ENCODE results near the gene GHRL. TPM values are rescaled to one million over a fixed set of nuclear protein-coding genes. Genes with fewer than 3 reads are reported as not detected.
A peak's percentile ranks its signal among the peaks of the same experiment; 100 is the strongest.

GHRL gene
- total and polyA plus RNA-seq, 12 donors, result 0.33 to 2.2 (median 0.97) TPM; not detected in 7

DNA sequence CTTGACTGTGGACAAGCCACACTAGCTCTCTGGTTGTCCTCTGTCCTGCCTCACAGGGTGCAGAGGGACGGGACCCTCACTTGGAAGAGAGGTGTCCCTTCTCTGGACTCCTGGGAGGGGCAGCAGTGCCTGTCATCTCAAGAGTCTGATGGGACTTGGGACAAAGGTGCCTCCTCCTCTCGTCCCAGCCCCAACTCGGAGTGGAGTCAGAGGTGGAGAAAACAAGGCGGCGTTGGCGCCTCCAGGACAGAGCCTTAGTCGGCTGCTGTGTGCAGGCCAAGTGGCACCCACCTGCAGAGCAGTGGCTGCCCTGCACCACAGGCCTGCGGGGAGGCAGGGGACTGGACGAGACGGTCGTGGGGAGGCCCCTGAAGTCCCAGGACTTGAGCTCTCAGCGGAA, 37.6 kb upstream of the GHRL start:
- no peak for DNase-seq
- H3K9me3 ChIP-seq (replicated peaks in 1 of 3), result no peaks in the 10 kb centered on the region
- no peak overlapping the region for H3K4me3 ChIP-seq
- H3K4me1 ChIP-seq (replicated peaks in 1 of 2), result no peaks in the 10 kb centered on the region
- TF ChIP-seq POLR2A (IDR thresholded peaks at IDR 0.05), result no peak
- TF ChIP-seq, protein P1, sequence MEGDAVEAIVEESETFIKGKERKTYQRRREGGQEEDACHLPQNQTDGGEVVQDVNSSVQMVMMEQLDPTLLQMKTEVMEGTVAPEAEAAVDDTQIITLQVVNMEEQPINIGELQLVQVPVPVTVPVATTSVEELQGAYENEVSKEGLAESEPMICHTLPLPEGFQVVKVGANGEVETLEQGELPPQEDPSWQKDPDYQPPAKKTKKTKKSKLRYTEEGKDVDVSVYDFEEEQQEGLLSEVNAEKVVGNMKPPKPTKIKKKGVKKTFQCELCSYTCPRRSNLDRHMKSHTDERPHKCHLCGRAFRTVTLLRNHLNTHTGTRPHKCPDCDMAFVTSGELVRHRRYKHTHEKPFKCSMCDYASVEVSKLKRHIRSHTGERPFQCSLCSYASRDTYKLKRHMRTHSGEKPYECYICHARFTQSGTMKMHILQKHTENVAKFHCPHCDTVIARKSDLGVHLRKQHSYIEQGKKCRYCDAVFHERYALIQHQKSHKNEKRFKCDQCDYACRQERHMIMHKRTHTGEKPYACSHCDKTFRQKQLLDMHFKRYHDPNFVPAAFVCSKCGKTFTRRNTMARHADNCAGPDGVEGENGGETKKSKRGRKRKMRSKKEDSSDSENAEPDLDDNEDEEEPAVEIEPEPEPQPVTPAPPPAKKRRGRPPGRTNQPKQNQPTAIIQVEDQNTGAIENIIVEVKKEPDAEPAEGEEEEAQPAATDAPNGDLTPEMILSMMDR (IDR thresholded peaks at IDR 0.05), result no peak
- no peaks in the 10 kb centered on the region for H3K27me3 ChIP-seq
- intact Hi-C loops (cut with DNase I), result no loop called here
- H3K36me3 ChIP-seq (replicated peaks in 1 of 2), result no peaks in the 10 kb centered on the region
- WGBS, 4 donors, result 82 to 93% (median 85%) methylated on average over 3 to 12 of the region's 12 CpGs
- no peak overlapping the region for H3K27ac ChIP-seq

GRCh38 chr3:10329495-10330015, 36.8 kb upstream of the GHRL start:
- WGBS, 4 donors, result 72 to 86% (median 77%) methylated on average over 14 of the region's 14 CpGs
- DNase-seq, result no peak
- Histone ChIP-seq H3K27ac (no peak overlapping the region), H3K4me3 (no peak overlapping the region), H3K36me3 (replicated peaks in 1 of 2) (no peaks in the 10 kb centered on the region), H3K9me3 (replicated peaks in 1 of 3) (no peaks in the 10 kb centered on the region), H3K4me1 (replicated peaks in 1 of 2) (no peaks in the 10 kb centered on the region), H3K27me3 (no peaks in the 10 kb centered on the region)
- TF ChIP-seq POLR2A (IDR thresholded peaks at IDR 0.05), result no peak
- intact Hi-C loops (cut with DNase I), result no loop called here

GRCh38 chr3:10328460-10329071, 35.8 kb upstream of the GHRL start:
- WGBS, 4 donors, result 58 to 71% (median 63%) methylated on average over 31 of the region's 31 CpGs
- Histone ChIP-seq H3K9me3 (replicated peaks in 1 of 3) (no peaks in the 10 kb centered on the region), H3K4me1 (replicated peaks in 1 of 2) (no peaks in the 10 kb centered on the region), H3K4me3 (no peak overlapping the region), H3K36me3 (replicated peaks in 1 of 2) (no peaks in the 10 kb centered on the region), H3K27ac (no peak overlapping the region), H3K27me3 (no peaks in the 10 kb centered on the region)
- no peak for DNase-seq
- intact Hi-C loops (cut with DNase I), result no loop called here
- TF ChIP-seq, protein P1 (IDR thresholded peaks at IDR 0.05), result no peak
- TF ChIP-seq POLR2A (IDR thresholded peaks at IDR 0.05), result no peak

DNA sequence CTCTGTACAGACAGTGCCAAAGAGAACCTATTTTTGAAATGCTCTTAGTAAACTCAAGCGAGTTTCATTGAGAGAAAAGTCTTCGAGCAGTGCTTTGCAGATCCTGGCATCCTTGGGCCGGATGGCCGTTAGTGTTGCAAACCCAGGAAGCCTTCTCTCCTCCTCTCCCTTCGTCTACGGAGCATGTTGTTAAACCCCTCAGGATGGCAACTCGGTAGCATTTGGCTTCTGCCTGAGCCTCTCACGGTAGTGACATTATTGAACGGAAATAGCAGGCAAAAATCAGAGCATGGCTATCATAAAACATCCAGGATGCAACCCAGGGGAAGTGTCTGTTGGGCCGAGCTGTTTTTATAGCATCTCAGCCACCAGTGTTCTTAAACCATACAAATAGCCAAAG, 34.8 kb upstream of the GHRL start:
- H3K27me3 ChIP-seq, result no peaks in the 10 kb centered on the region
- TF ChIP-seq POLR2A (IDR thresholded peaks at IDR 0.05), result no peak
- TF ChIP-seq, protein P1 (IDR thresholded peaks at IDR 0.05), result no peak
- 68 to 73% (median 70%) methylated on average over 10 of the region's 10 CpGs for WGBS, 4 donors
- H3K36me3 ChIP-seq (replicated peaks in 1 of 2), result no peaks in the 10 kb centered on the region
- intact Hi-C loops (cut with DNase I), result no loop called here
- H3K9me3 ChIP-seq (replicated peaks in 1 of 3), result no peaks in the 10 kb centered on the region
- no peak for DNase-seq
- no peak overlapping the region for H3K4me3 ChIP-seq
- no peak overlapping the region for H3K27ac ChIP-seq
- no peaks in the 10 kb centered on the region for H3K4me1 ChIP-seq (replicated peaks in 1 of 2)

- H3K4me1 ChIP-seq (replicated peaks in 1 of 2), result peaks cover 9 to 11% of the 10 kb centered on the region in 2 donors
- intact Hi-C loops (cut with DNase I), result no loop called here
- no peak overlapping the region for H3K4me3 ChIP-seq
- whole genome bisulfite sequencing, 4 donors, result 82 to 100% (median 91%) methylated on average over 1 of the region's 1 CpG
- TF ChIP-seq POLR2A (IDR thresholded peaks at IDR 0.05), result no peak
- TF ChIP-seq, protein P1 (IDR thresholded peaks at IDR 0.05), result peak in 1 of 6 experiments; percentile 17
- H3K36me3 ChIP-seq (replicated peaks in 1 of 2), result peaks cover 0 to 12% of the 10 kb centered on the region in 2 donors
- DNase-seq, result no peak
- H3K27ac ChIP-seq, result no peak overlapping the region
- H3K27me3 ChIP-seq, result no peaks in the 10 kb centered on the region
- H3K9me3 ChIP-seq (replicated peaks in 1 of 3), result no peaks in the 10 kb centered on the region
Observed at GRCh38 chr3:10322352-10322710, 29.6 kb upstream of the GHRL start.

Measured in adrenal gland (tissue), 12 donors.